Neural cell (in vitro differentiated cells): ENCODE data around the gene NEK10.

Experiments
- EZH2 ChIP-seq: fragments of 200-600, 300-800 bp; shearing (Covaris generic), sonication (generic); IDR thresholded peaks from 2 replicates; pipeline ENCODE4 v1.6.1; 2014; ENCODE audit warnings: antibody characterized with exemption, low read length, borderline replicate concordance, mild to moderate bottlenecking; ENCODE audit not compliant: insufficient read depth, poor library complexity, severe bottlenecking
- TF ChIP-seq, protein P1 (sequence below): fragments of 450-650 bp; IDR thresholded peaks from 2 replicates; pipeline ENCODE4 v1.5.1; 2014; ENCODE audit warnings: antibody characterized with exemption, mild to moderate bottlenecking, moderate library complexity; ENCODE audit not compliant: poor library complexity, severe bottlenecking

DNA sequence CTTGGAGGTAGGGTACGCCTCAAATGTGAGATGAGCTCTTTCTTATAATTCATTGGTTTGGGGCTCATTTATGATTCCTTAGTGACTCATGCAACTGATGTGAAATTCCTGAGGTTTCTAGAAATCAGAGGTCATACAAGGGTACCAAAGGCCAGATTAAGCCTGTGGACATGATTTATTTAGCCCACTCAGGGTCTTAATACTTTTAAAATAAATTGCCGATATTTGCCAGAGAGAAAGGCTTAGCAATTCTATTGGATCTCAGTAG is 289.0 kb downstream of the NEK10 start:
- TF ChIP-seq, protein P1, sequence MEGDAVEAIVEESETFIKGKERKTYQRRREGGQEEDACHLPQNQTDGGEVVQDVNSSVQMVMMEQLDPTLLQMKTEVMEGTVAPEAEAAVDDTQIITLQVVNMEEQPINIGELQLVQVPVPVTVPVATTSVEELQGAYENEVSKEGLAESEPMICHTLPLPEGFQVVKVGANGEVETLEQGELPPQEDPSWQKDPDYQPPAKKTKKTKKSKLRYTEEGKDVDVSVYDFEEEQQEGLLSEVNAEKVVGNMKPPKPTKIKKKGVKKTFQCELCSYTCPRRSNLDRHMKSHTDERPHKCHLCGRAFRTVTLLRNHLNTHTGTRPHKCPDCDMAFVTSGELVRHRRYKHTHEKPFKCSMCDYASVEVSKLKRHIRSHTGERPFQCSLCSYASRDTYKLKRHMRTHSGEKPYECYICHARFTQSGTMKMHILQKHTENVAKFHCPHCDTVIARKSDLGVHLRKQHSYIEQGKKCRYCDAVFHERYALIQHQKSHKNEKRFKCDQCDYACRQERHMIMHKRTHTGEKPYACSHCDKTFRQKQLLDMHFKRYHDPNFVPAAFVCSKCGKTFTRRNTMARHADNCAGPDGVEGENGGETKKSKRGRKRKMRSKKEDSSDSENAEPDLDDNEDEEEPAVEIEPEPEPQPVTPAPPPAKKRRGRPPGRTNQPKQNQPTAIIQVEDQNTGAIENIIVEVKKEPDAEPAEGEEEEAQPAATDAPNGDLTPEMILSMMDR, result no peak
- TF ChIP-seq EZH2, result no peak
